WTC11 (cell line): ENCODE data around the gene INCA1. TPM values are rescaled to one million over a fixed set of nuclear protein-coding genes. Genes with fewer than 3 reads are reported as not detected.

Source experiments
- ATAC-seq: fragments of 200-7000 bp; cut with Tn5 transposase; 2 replicates; pipeline ENCODE4 v1.10.0; 2021; ENCODE audit warnings: mild to moderate bottlenecking, moderate library complexity
- CTCF ChIA-PET: fragments of 300-600 bp; sonication (Branson Sonifier 250); formaldehyde crosslinking; loops from one replicate; lab custom pipeline; 2021; ENCODE audit warnings: antibody characterized with exemption; lab: Charles Lee
- POLR2A ChIA-PET: fragments of 350-600 bp; sonication (Branson Sonifier 250); formaldehyde crosslinking; loops from one replicate; lab custom pipeline; 2021; ENCODE audit warnings: antibody characterized with exemption; lab: Charles Lee
- DNase-seq: peaks from one replicate; pipeline ENCODE4 v3.0.0; 2021; ENCODE audit warnings: low spot score
- H3K27ac Mint-ChIP-seq: 2 replicates; pipeline ENCODE4 v1.8.0; 2021; ENCODE audit warnings: mixed read lengths
- H3K27me3 Mint-ChIP-seq: 2 replicates; pipeline ENCODE4 v1.8.0; 2021; ENCODE audit warnings: low read depth, mild to moderate bottlenecking, moderate library complexity, mixed read lengths
- H3K36me3 Mint-ChIP-seq: 2 replicates; pipeline ENCODE4 v1.8.0; 2021; ENCODE audit warnings: mixed read lengths
- H3K4me1 Mint-ChIP-seq: 2 replicates; pipeline ENCODE4 v1.8.0; 2022; ENCODE audit warnings: mixed read lengths
- H3K4me3 Mint-ChIP-seq: 2 replicates; pipeline ENCODE4 v1.8.0; 2021; ENCODE audit warnings: mild to moderate bottlenecking, moderate library complexity, mixed read lengths
- H3K9me3 Mint-ChIP-seq: 2 replicates; pipeline ENCODE4 v1.8.0; 2021; ENCODE audit warnings: mixed read lengths
- ETV6 ChIP-seq: sonication (generic); formaldehyde crosslinking; IDR thresholded peaks from 2 replicates; pipeline ENCODE4 v1.8.1; 2022; ENCODE audit warnings: mild to moderate bottlenecking, missing genetic modification reagents
- GTF2I ChIP-seq: fragments of 250-450 bp; sonication (Bioruptor Pico); conservative IDR thresholded peaks from 2 replicates; pipeline ENCODE4 v1.4.0; 2021; ENCODE audit warnings: mild to moderate bottlenecking
- IRF2 ChIP-seq: sonication (generic); formaldehyde crosslinking; IDR thresholded peaks from 2 replicates; pipeline ENCODE4 v1.8.0; 2022; ENCODE audit warnings: low read depth, missing genetic modification reagents, borderline replicate concordance
- JUN ChIP-seq: sonication (generic); formaldehyde crosslinking; IDR thresholded peaks from 2 replicates; pipeline ENCODE4 v1.8.0; 2023; ENCODE audit warnings: mild to moderate bottlenecking, missing genetic modification reagents
- NFYB ChIP-seq: sonication (generic); formaldehyde crosslinking; conservative IDR thresholded peaks from 2 replicates; pipeline ENCODE4 v1.8.0; 2022; ENCODE audit warnings: low read depth, missing genetic modification reagents
- NR1H2 ChIP-seq: sonication (generic); formaldehyde crosslinking; IDR thresholded peaks from 2 replicates; pipeline ENCODE4 v1.9.0; 2021; ENCODE audit warnings: mild to moderate bottlenecking, moderate library complexity, missing genetic modification reagents
- RORB ChIP-seq: fragments of 250-450 bp; sonication (Bioruptor Pico); IDR thresholded peaks from 2 replicates; pipeline ENCODE4 v1.9.0; 2021; ENCODE audit warnings: mild to moderate bottlenecking
- ZNF138 ChIP-seq: sonication (generic); formaldehyde crosslinking; conservative IDR thresholded peaks from 2 replicates; pipeline ENCODE4 v1.8.1; 2022; ENCODE audit warnings: mild to moderate bottlenecking, moderate library complexity, missing genetic modification reagents
- ZNF423 ChIP-seq: fragments of 250-450 bp; sonication (Bioruptor Pico); IDR thresholded peaks from 2 replicates; pipeline ENCODE4 v2.1.2; 2022; ENCODE audit warnings: mild to moderate bottlenecking, moderate library complexity
- total RNA-seq: library from RNA; stranded (reverse); gene quantifications from 3 replicates; pipeline ENCODE4 v1.2.3, GENCODE V29; 2021
- TF ChIP-seq, protein P1 (sequence below): fragments of 200-600 bp; IDR thresholded peaks from 2 replicates; pipeline ENCODE4 v1.8.0; 2022; ENCODE audit warnings: antibody characterized with exemption
- TF ChIP-seq, protein P2 (sequence below): sonication (generic); formaldehyde crosslinking; IDR thresholded peaks from 2 replicates; pipeline ENCODE4 v1.8.0; 2023; ENCODE audit warnings: mild to moderate bottlenecking, missing genetic modification reagents
- TF ChIP-seq, protein P3 (sequence below): fragments of 250-450 bp; sonication (Bioruptor Pico); IDR thresholded peaks from 2 replicates; pipeline ENCODE4 v1.9.0; 2021; ENCODE audit warnings: mild to moderate bottlenecking
- TF ChIP-seq, protein P4 (sequence below): sonication (generic); formaldehyde crosslinking; conservative IDR thresholded peaks from 2 replicates; pipeline ENCODE4 v1.8.1; 2023; ENCODE audit warnings: mild to moderate bottlenecking, low read depth, missing genetic modification reagents, moderate library complexity
- TF ChIP-seq, protein P5 (sequence below): sonication (generic); formaldehyde crosslinking; IDR thresholded peaks from 2 replicates; pipeline ENCODE4 v1.8.1; 2022; ENCODE audit warnings: mild to moderate bottlenecking, moderate library complexity, missing genetic modification reagents
- TF ChIP-seq, protein P6 (sequence below): sonication (generic); formaldehyde crosslinking; IDR thresholded peaks from 2 replicates; pipeline ENCODE4 v1.8.1; 2023; ENCODE audit warnings: mild to moderate bottlenecking, missing genetic modification reagents, moderate library complexity
- TF ChIP-seq, protein P7 (sequence below): sonication (generic); formaldehyde crosslinking; IDR thresholded peaks from 2 replicates; pipeline ENCODE4 v1.8.1; 2023; ENCODE audit warnings: mild to moderate bottlenecking, moderate library complexity, missing genetic modification reagents

The INCA1 gene
- total RNA-seq, 1 experiment from 2014 or later, result 0.61 TPM

DNA sequence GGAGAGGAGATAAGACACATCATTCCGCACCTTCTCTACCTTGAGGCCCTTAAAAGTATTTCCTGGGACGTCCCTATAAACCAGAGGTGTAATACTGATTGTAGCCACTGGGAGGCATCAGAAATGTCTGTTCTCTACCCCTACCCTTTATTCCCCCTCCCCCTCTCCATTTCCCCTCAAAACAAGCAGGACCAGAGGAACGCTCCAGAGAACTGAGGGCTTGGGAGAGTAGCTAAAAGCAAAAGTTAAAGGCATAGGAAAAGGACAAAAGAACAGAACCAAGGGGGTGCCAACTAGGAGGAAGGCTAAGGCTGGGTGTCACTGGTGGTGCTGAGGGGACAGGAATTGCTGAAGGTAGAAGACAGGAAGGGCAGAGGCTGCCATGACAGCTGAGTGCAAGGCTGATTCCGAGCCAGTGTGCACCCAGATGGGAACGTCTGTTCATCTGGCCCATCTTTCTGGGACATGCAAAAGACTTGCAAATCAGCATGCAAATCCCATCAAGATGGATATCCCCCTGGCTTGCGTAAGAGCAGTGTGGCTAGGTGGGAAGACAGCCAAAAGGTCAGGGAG is 16.6 kb downstream of the INCA1 start:
- Mint-ChIP-seq H3K36me3 (no peaks in the 10 kb centered on the region), H3K9me3 (no peaks in the 10 kb centered on the region), H3K4me1 (peaks cover 5% of the 10 kb centered on the region), H3K27me3 (peaks cover 43% of the 10 kb centered on the region), H3K27ac (no peak overlapping the region), H3K4me3 (no peak overlapping the region)
- ATAC-seq (peak; percentile 91), DNase-seq (peak; percentile 31)
- ChIA-PET POLR2A (interaction anchor here (0.7 kb wide), 1 partner anchor 31 kb away, joined by 3 read pairs; no protein-coding TSS in a partner anchor), CTCF (interaction anchor here (0.6 to 2.3 kb wide), 11 partner anchors 10 to 81 kb away, joined by 3 to 33 read pairs (median 6); partner anchors contain the start of genes INCA1, KIF1C, PFN1 and RNF167)
- no peak for TF ChIP-seq ZNF138 (CRISPR knock-in tag)
- TF ChIP-seq, protein P1, sequence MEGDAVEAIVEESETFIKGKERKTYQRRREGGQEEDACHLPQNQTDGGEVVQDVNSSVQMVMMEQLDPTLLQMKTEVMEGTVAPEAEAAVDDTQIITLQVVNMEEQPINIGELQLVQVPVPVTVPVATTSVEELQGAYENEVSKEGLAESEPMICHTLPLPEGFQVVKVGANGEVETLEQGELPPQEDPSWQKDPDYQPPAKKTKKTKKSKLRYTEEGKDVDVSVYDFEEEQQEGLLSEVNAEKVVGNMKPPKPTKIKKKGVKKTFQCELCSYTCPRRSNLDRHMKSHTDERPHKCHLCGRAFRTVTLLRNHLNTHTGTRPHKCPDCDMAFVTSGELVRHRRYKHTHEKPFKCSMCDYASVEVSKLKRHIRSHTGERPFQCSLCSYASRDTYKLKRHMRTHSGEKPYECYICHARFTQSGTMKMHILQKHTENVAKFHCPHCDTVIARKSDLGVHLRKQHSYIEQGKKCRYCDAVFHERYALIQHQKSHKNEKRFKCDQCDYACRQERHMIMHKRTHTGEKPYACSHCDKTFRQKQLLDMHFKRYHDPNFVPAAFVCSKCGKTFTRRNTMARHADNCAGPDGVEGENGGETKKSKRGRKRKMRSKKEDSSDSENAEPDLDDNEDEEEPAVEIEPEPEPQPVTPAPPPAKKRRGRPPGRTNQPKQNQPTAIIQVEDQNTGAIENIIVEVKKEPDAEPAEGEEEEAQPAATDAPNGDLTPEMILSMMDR, result peak; percentile 78

DNA sequence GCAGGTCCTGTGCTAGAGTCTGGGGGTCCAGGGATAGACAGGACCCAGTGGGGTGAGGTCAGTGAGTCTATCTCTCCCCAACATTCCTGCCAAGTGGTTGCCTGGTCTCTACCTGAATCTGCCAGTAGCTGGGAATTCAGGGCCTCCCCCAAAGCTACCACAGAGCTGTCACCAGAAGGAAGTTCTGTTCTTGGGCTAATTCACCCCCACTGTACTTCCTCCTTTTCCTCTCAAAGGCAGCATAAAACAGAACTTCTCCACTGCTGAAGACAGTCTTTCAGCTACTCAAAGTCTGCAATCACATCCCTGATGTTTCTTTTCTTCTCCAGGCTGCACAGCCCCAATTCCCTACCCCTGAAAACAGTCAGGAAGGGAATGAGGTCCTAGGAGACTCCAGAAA is 18.6 kb downstream of the INCA1 start:
- CTCF ChIA-PET, result interaction anchor here (0.8 to 1.2 kb wide), 3 partner anchors 11 to 84 kb away, joined by 3 read pairs; no protein-coding TSS in a partner anchor
- no peaks in the 10 kb centered on the region for H3K9me3 Mint-ChIP-seq
- H3K27me3 Mint-ChIP-seq, result peaks cover 58% of the 10 kb centered on the region
- no peak for ATAC-seq
- TF ChIP-seq IRF2 (CRISPR knock-in tag) (no peak), JUN (no peak), GTF2I (no peak), ETV6 (CRISPR knock-in tag) (no peak), NFYB (CRISPR knock-in tag) (no peak), NR1H2 (CRISPR knock-in tag) (no peak), RORB (no peak), ZNF423 (no peak)
- TF ChIP-seq, protein P2, sequence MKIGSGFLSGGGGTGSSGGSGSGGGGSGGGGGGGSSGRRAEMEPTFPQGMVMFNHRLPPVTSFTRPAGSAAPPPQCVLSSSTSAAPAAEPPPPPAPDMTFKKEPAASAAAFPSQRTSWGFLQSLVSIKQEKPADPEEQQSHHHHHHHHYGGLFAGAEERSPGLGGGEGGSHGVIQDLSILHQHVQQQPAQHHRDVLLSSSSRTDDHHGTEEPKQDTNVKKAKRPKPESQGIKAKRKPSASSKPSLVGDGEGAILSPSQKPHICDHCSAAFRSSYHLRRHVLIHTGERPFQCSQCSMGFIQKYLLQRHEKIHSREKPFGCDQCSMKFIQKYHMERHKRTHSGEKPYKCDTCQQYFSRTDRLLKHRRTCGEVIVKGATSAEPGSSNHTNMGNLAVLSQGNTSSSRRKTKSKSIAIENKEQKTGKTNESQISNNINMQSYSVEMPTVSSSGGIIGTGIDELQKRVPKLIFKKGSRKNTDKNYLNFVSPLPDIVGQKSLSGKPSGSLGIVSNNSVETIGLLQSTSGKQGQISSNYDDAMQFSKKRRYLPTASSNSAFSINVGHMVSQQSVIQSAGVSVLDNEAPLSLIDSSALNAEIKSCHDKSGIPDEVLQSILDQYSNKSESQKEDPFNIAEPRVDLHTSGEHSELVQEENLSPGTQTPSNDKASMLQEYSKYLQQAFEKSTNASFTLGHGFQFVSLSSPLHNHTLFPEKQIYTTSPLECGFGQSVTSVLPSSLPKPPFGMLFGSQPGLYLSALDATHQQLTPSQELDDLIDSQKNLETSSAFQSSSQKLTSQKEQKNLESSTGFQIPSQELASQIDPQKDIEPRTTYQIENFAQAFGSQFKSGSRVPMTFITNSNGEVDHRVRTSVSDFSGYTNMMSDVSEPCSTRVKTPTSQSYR (CRISPR knock-in tag), result no peak
- TF ChIP-seq, protein P3, sequence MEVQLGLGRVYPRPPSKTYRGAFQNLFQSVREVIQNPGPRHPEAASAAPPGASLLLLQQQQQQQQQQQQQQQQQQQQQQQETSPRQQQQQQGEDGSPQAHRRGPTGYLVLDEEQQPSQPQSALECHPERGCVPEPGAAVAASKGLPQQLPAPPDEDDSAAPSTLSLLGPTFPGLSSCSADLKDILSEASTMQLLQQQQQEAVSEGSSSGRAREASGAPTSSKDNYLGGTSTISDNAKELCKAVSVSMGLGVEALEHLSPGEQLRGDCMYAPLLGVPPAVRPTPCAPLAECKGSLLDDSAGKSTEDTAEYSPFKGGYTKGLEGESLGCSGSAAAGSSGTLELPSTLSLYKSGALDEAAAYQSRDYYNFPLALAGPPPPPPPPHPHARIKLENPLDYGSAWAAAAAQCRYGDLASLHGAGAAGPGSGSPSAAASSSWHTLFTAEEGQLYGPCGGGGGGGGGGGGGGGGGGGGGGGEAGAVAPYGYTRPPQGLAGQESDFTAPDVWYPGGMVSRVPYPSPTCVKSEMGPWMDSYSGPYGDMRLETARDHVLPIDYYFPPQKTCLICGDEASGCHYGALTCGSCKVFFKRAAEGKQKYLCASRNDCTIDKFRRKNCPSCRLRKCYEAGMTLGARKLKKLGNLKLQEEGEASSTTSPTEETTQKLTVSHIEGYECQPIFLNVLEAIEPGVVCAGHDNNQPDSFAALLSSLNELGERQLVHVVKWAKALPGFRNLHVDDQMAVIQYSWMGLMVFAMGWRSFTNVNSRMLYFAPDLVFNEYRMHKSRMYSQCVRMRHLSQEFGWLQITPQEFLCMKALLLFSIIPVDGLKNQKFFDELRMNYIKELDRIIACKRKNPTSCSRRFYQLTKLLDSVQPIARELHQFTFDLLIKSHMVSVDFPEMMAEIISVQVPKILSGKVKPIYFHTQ (CRISPR knock-in tag), result no peak
- TF ChIP-seq, protein P4, sequence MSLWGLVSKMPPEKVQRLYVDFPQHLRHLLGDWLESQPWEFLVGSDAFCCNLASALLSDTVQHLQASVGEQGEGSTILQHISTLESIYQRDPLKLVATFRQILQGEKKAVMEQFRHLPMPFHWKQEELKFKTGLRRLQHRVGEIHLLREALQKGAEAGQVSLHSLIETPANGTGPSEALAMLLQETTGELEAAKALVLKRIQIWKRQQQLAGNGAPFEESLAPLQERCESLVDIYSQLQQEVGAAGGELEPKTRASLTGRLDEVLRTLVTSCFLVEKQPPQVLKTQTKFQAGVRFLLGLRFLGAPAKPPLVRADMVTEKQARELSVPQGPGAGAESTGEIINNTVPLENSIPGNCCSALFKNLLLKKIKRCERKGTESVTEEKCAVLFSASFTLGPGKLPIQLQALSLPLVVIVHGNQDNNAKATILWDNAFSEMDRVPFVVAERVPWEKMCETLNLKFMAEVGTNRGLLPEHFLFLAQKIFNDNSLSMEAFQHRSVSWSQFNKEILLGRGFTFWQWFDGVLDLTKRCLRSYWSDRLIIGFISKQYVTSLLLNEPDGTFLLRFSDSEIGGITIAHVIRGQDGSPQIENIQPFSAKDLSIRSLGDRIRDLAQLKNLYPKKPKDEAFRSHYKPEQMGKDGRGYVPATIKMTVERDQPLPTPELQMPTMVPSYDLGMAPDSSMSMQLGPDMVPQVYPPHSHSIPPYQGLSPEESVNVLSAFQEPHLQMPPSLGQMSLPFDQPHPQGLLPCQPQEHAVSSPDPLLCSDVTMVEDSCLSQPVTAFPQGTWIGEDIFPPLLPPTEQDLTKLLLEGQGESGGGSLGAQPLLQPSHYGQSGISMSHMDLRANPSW (CRISPR knock-in tag), result no peak
- TF ChIP-seq, protein P5, sequence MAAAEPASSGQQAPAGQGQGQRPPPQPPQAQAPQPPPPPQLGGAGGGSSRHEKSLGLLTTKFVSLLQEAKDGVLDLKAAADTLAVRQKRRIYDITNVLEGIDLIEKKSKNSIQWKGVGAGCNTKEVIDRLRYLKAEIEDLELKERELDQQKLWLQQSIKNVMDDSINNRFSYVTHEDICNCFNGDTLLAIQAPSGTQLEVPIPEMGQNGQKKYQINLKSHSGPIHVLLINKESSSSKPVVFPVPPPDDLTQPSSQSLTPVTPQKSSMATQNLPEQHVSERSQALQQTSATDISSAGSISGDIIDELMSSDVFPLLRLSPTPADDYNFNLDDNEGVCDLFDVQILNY (CRISPR knock-in tag), result no peak
- TF ChIP-seq, protein P6, sequence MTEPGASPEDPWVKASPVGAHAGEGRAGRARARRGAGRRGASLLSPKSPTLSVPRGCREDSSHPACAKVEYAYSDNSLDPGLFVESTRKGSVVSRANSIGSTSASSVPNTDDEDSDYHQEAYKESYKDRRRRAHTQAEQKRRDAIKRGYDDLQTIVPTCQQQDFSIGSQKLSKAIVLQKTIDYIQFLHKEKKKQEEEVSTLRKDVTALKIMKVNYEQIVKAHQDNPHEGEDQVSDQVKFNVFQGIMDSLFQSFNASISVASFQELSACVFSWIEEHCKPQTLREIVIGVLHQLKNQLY (CRISPR knock-in tag), result no peak
- TF ChIP-seq, protein P7, sequence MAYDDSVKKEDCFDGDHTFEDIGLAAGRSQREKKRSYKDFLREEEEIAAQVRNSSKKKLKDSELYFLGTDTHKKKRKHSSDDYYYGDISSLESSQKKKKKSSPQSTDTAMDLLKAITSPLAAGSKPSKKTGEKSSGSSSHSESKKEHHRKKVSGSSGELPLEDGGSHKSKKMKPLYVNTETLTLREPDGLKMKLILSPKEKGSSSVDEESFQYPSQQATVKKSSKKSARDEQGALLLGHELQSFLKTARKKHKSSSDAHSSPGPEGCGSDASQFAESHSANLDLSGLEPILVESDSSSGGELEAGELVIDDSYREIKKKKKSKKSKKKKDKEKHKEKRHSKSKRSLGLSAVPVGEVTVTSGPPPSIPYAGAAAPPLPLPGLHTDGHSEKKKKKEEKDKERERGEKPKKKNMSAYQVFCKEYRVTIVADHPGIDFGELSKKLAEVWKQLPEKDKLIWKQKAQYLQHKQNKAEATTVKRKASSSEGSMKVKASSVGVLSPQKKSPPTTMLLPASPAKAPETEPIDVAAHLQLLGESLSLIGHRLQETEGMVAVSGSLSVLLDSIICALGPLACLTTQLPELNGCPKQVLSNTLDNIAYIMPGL, result no peak
- TF ChIP-seq, all 79 proteins: peak for 0
- DNase-seq, result no peak
- peaks cover 5% of the 10 kb centered on the region for H3K4me1 Mint-ChIP-seq
- H3K4me3 Mint-ChIP-seq, result no peak overlapping the region
- H3K27ac Mint-ChIP-seq, result no peak overlapping the region
- no peaks in the 10 kb centered on the region for H3K36me3 Mint-ChIP-seq
- POLR2A ChIA-PET, result no interaction called here
